ENCODE measurements around the gene CHMP2A. TPM values are rescaled to one million over a fixed set of nuclear protein-coding genes. Genes with fewer than 3 reads are reported as not detected.
A peak's percentile ranks its signal among the peaks of the same experiment; 100 is the strongest.

The CHMP2A gene
- total and polyA plus RNA-seq, 10 of the 15 experiments (the other 5 are each of a cell fraction or from before 2014, with no cell fraction given): 69.5 to 172 (median 109) TPM

DNA sequence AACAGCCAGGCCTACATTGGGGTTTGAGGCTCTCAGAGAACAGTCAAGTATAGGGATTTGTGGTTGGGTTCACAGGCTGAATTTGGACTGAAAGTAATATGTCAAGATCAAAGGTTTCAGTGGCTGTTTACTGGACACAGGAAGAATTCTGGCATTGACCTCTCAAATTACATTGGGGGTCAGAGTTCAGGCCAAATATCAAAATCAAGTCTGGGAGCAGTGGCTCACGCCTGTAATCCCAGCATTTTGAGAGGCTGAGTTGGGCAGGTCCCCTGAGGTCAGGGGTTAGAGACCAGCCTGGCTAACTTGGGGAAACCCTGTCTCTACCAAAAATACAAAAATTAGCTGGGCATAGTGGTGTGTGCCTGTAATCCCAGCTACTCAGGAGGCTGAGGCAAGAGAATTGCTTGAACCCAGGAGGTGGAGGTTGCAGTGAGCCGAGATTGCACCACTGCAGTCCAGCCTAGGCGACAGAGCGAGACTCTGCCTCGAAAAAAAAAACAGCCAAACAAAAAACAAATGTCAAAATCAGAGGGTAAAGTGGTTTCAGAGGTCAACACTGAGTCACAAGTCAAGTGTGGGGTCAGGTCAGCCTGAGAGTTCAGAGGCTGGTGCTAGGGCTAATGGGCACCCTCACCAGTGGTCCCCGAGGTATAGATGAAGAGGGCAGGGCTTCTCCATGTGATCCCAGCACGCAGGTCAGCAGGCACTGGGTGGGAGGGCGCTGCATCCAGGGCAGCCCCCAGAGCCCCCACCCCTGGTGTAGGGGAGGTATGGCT lies 44.6 kb downstream of the CHMP2A start:
- 0 out of 2 replicates have a peak, but pooled peaks have one; percentile 14 for TF ChIP-seq NR2F1 (conservative IDR thresholded peaks at IDR 0.05)
- TF ChIP-seq HDAC2 (IDR thresholded peaks at IDR 0.05): no peak
- POLR2A ChIA-PET: no interaction called here
- H3K9me3 ChIP-seq (replicated peaks; ENCODE audit: control insufficient read depth, insufficient read depth, low read length): no peaks in the 10 kb centered on the region; the same call in 2 of the 3 replicates
- 59% methylated on average over 8 of the region's 8 CpGs for WGBS (ENCODE audit: insufficient coverage, insufficient replicate concordance, low lambda C conversion rate, missing lambda C conversion rate)
- no peak overlapping the region for H3K4me3 ChIP-seq
- H3K79me2 ChIP-seq (ENCODE audit: control insufficient read depth, insufficient read depth, low read length): peaks cover 9% of the 10 kb centered on the region
- no peak overlapping the region for H3K27ac ChIP-seq (ENCODE audit: control insufficient read depth, insufficient read depth)
- no peak overlapping the region for H2AFZ ChIP-seq (ENCODE audit: control insufficient read depth, low read depth, low read length)
- intact Hi-C loops (cut with micrococcal nuclease; ENCODE audit: unreplicated experiment) (no loop called here), in situ Hi-C loops (cut with MboI) (no loop called here)
- no TSS peak for BruUV-seq (replicated peaks)
- H4K20me1 ChIP-seq (ENCODE audit: control insufficient read depth, insufficient read depth): no peaks in the 10 kb centered on the region
- H3K36me3 ChIP-seq (ENCODE audit: control insufficient read depth in 2 of 2, insufficient read depth in 2 of 2, low read length in 1 of 2): no peaks in the 10 kb centered on the region
- FAIRE-seq (no peak), ATAC-seq (no peak), DNase-seq (ENCODE audit: low read depth, low spot score) (no peak)
- SMC1A ChIA-PET (ENCODE audit: uncharacterized antibody, unreplicated experiment): no interaction called here
- no peaks in the 10 kb centered on the region for H3K27me3 ChIP-seq (replicated peaks in 1 of 2; ENCODE audit: control insufficient read depth in 2 of 2, insufficient read depth in 2 of 2, low read length in 1 of 2)
- peaks cover 8% of the 10 kb centered on the region for H3K4me1 ChIP-seq (ENCODE audit: control insufficient read depth, insufficient read depth, low read length)
- H3K4me2 ChIP-seq (ENCODE audit: control insufficient read depth, insufficient read depth): no peak overlapping the region
- CTCF ChIA-PET: interaction anchor here (1.1 to 1.5 kb wide), 2 partner anchors 10 kb away, joined by 3 to 5 read pairs; partner anchors contain the start of gene ZBTB45
- RAD21 ChIA-PET (ENCODE audit: unreplicated experiment): no interaction called here
- H3K9ac ChIP-seq (ENCODE audit: control insufficient read depth, insufficient read depth, low read length): no peak overlapping the region

DNA sequence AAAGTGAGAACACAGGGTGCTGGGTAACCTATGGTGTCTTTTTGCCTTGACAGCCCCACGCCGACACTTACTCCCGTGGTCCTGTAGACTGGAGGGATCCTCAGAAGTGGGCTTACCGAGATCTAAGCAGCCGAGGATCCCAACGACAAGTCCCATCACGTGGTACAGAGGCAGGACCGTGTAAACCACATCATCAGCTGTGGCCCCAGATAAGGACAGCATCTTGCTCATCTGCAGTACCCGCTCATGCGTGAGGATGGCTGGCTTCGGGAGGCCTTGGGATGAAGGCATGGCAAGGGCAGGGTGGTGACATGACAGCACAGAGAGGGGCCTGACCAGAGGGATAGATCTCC lies 45.2 kb downstream of the CHMP2A start:
- ChIA-PET SMC1A (ENCODE audit: uncharacterized antibody, unreplicated experiment) (no interaction called here), POLR2A (no interaction called here), RAD21 (ENCODE audit: unreplicated experiment) (no interaction called here), CTCF (interaction anchor here (1.1 kb wide), 1 partner anchor 10 kb away, joined by 3 read pairs; the partner anchor contains the start of gene ZBTB45)
- H3K27ac ChIP-seq (ENCODE audit: control insufficient read depth, insufficient read depth): no peak overlapping the region
- DNase-seq (ENCODE audit: low read depth, low spot score): no peak
- no peaks in the 10 kb centered on the region; the same call in 2 of the 3 replicates for H3K9me3 ChIP-seq (replicated peaks; ENCODE audit: control insufficient read depth, insufficient read depth, low read length)
- TF ChIP-seq NFYB (IDR thresholded peaks at IDR 0.05; ENCODE audit: insufficient read depth, low read depth, low read length) (no peak), LARP7 (IDR thresholded peaks at IDR 0.05) (no peak), PAX5 (IDR thresholded peaks at IDR 0.05; ENCODE audit: borderline replicate concordance, low read depth, low read length) (no peak), CTCF (IDR thresholded peaks at IDR 0.05 in 2 of 3, conservative IDR thresholded peaks at IDR 0.05 in 1 of 3; ENCODE audit: control insufficient read depth in 2 of 3, extremely low read depth in 1 of 3, insufficient read depth in 1 of 3, low read depth in 3 of 3, low read length in 3 of 3) (no peak), SMARCA5 (IDR thresholded peaks at IDR 0.05) (no peak), CEBPB (IDR thresholded peaks at IDR 0.05; ENCODE audit: borderline replicate concordance in 1 of 2, low read depth in 2 of 2, low read length in 2 of 2) (no peak), EZH2 (IDR thresholded peaks at IDR 0.05; ENCODE audit: borderline replicate concordance, control insufficient read depth, low read depth, low read length) (no peak), CREB1 (IDR thresholded peaks at IDR 0.05; ENCODE audit: low read depth) (no peak)
- TF ChIP-seq, protein P1, sequence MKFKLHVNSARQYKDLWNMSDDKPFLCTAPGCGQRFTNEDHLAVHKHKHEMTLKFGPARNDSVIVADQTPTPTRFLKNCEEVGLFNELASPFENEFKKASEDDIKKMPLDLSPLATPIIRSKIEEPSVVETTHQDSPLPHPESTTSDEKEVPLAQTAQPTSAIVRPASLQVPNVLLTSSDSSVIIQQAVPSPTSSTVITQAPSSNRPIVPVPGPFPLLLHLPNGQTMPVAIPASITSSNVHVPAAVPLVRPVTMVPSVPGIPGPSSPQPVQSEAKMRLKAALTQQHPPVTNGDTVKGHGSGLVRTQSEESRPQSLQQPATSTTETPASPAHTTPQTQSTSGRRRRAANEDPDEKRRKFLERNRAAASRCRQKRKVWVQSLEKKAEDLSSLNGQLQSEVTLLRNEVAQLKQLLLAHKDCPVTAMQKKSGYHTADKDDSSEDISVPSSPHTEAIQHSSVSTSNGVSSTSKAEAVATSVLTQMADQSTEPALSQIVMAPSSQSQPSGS (IDR thresholded peaks at IDR 0.05; ENCODE audit: low read length): no peak
- intact Hi-C loops (cut with micrococcal nuclease; ENCODE audit: unreplicated experiment): no loop called here
- no peak for FAIRE-seq
- no TSS peak for BruUV-seq (replicated peaks)
- no peaks in the 10 kb centered on the region for H3K27me3 ChIP-seq (replicated peaks in 1 of 2; ENCODE audit: control insufficient read depth in 2 of 2, insufficient read depth in 2 of 2, low read length in 1 of 2)
- peaks cover 5% of the 10 kb centered on the region for H3K79me2 ChIP-seq (ENCODE audit: control insufficient read depth, insufficient read depth, low read length)
- no peak overlapping the region for H3K9ac ChIP-seq (ENCODE audit: control insufficient read depth, insufficient read depth, low read length)
- no peak overlapping the region for H2AFZ ChIP-seq (ENCODE audit: control insufficient read depth, low read depth, low read length)
- no peak for ATAC-seq
- no peaks in the 10 kb centered on the region for H3K36me3 ChIP-seq (ENCODE audit: control insufficient read depth in 2 of 2, insufficient read depth in 2 of 2, low read length in 1 of 2)
- no peak overlapping the region for H3K4me3 ChIP-seq
- WGBS (ENCODE audit: insufficient coverage, insufficient replicate concordance, low lambda C conversion rate, missing lambda C conversion rate): 66% methylated on average over 11 of the region's 11 CpGs
- in situ Hi-C loops (cut with MboI): no loop called here
- H3K4me1 ChIP-seq (ENCODE audit: control insufficient read depth, insufficient read depth, low read length): peaks cover 5% of the 10 kb centered on the region
- H4K20me1 ChIP-seq (ENCODE audit: control insufficient read depth, insufficient read depth): no peaks in the 10 kb centered on the region
- H3K4me2 ChIP-seq (ENCODE audit: control insufficient read depth, insufficient read depth): no peak overlapping the region

All from GM12878 (cell line).